Fibroblast of lung (primary cell): ENCODE measurements around the gene HPCAL1. TPM values are rescaled to one million over a fixed set of nuclear protein-coding genes. Genes with fewer than 3 reads are reported as not detected.
A peak's percentile ranks its signal among the peaks of the same experiment; 100 is the strongest.

ENCODE experiments used
- DNase-seq, 2 donors: peaks; one replicate each; pipeline versions ENCODE4 v3.0.0 to v3.0.0-alpha.2; 2010; ENCODE audit warnings: low read depth in 2 of 2
- H2AFZ ChIP-seq: 2 replicates; pipeline ENCODE4 v1.5.1; 2012; ENCODE audit warnings: low read length, control low read depth, inconsistent platforms
- H3K27ac ChIP-seq: 2 replicates; pipeline ENCODE4 v1.5.1; 2011; ENCODE audit warnings: low read length, control low read depth; ENCODE audit not compliant: insufficient read depth
- H3K27me3 ChIP-seq: 2 replicates; pipeline ENCODE4 v1.5.1; 2011; ENCODE audit warnings: mild to moderate bottlenecking, low read length; ENCODE audit not compliant: control insufficient read depth, insufficient read depth
- H3K36me3 ChIP-seq: 2 replicates; pipeline ENCODE4 v1.5.1; 2011; ENCODE audit warnings: low read length; ENCODE audit not compliant: control insufficient read depth, insufficient read depth
- H3K4me1 ChIP-seq: 2 replicates; pipeline ENCODE4 v1.5.1; 2011; ENCODE audit warnings: low read length; ENCODE audit not compliant: control insufficient read depth, insufficient read depth; ENCODE audit errors: extremely low read depth
- H3K4me2 ChIP-seq: 2 replicates; pipeline ENCODE4 v1.5.1; 2011; ENCODE audit warnings: low read length, control low read depth; ENCODE audit not compliant: insufficient read depth; ENCODE audit errors: extremely low read depth
- H3K4me3 ChIP-seq, 4 experiments: fragments of 200-600 bp in 1 of 4; sonication (generic) in 1 of 4; replicated peaks in 1 of 4; 2 replicates each; pipeline ENCODE4 v1.5.1; 2011 to 2016; ENCODE audit warnings: low read length in 4 of 4, low read depth in 3 of 4, mild to moderate bottlenecking in 3 of 4, control low read depth in 2 of 4, inconsistent platforms in 1 of 4, mixed read lengths in 1 of 4; ENCODE audit not compliant: insufficient read depth in 1 of 4; ENCODE audit errors: control extremely low read depth in 1 of 4
- H3K79me2 ChIP-seq: 2 replicates; pipeline ENCODE4 v1.5.1; 2012; ENCODE audit warnings: mild to moderate bottlenecking, low read length, inconsistent platforms; ENCODE audit not compliant: control insufficient read depth, insufficient read depth
- H3K9ac ChIP-seq: 2 replicates; pipeline ENCODE4 v1.5.1; 2011; ENCODE audit warnings: mild to moderate bottlenecking, low read length, control low read depth; ENCODE audit not compliant: insufficient read depth
- H3K9me3 ChIP-seq: 2 replicates; pipeline ENCODE4 v1.5.1; 2012; ENCODE audit warnings: low read depth, low read length; ENCODE audit not compliant: control insufficient read depth, insufficient read depth
- H4K20me1 ChIP-seq: 2 replicates; pipeline ENCODE4 v1.5.1; 2011; ENCODE audit warnings: low read length; ENCODE audit not compliant: control insufficient read depth, insufficient read depth; ENCODE audit errors: extremely low read depth
- EZH2 ChIP-seq: IDR thresholded peaks from 2 replicates; pipeline ENCODE4 v1.5.1; 2012; ENCODE audit warnings: low read length, control low read depth, mild to moderate bottlenecking; ENCODE audit errors: missing control alignments
- polyA plus RNA-seq, 2 donors: library from polyadenylated mRNA; depleted of rRNA in 1 of 2; stranded (reverse) in 1 of 2; unstranded in 1 of 2; fragments of >200 nt; gene quantifications; 2 replicates each; pipeline ENCODE4 v1.2.1, GENCODE V29; 2011 to 2012; ENCODE audit warnings: missing spikeins in 1 of 2
- total RNA-seq: library from RNA; depleted of rRNA; stranded (reverse); fragments of >200 nt; gene quantifications from 2 replicates; pipeline ENCODE4 v1.2.1, GENCODE V29; 2014
- TF ChIP-seq, protein P1 (sequence below), 2 donors: IDR thresholded peaks in 1 of 2; conservative IDR thresholded peaks in 1 of 2; 1 replicate in 1 of 2; 2 replicates in 1 of 2; pipeline ENCODE4 v1.5.1; 2011 to 2012; ENCODE audit warnings: low read length in 2 of 2, control low read depth in 1 of 2, inconsistent platforms in 1 of 2, low read depth in 1 of 2, mild to moderate bottlenecking in 1 of 2

The HPCAL1 gene
- total and polyA plus RNA-seq, 2 donors (not counting 1 experiment from before 2014, with no cell fraction given): 11.4 to 34.5 TPM

DNA sequence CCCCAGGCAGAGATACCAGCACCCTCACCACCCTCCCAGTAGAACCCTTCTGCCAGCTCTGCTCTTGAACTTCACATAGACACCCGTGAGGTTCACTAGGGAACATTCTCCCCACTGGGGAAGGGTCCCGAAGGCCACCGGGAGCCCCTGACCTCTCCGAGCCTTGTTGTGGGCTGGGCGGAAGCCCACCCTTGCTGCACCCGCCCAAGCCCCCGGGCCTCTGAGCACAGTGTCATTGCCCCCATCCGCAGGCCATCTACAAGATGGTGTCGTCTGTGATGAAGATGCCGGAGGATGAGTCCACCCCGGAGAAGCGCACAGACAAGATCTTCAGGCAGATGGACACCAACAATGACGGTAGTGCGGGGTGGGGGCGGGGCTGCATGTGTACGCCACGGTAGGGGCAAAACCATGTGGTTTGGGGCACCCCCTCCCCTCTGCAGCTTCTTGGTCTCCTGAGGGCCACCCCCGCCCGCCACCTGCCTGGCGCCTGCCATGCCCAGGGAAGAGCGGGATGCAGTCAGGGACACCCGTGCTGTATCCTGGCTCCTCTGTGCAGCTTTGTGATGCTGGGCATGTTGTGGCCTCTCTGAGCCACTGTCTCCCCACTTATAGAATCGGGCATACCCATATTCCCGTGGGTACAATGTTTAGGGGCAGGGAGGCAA, 120.2 kb downstream of the HPCAL1 start:
- Histone ChIP-seq H4K20me1 (no peaks in the 10 kb centered on the region), H3K27ac (no peak overlapping the region), H3K36me3 (peaks cover 3% of the 10 kb centered on the region), H3K9ac (no peak overlapping the region), H3K4me1 (no peaks in the 10 kb centered on the region), H3K9me3 (no peaks in the 10 kb centered on the region), H2AFZ (no peak overlapping the region), H3K4me3 (no peak overlapping the region), H3K27me3 (no peaks in the 10 kb centered on the region), H3K79me2 (no peaks in the 10 kb centered on the region), H3K4me2 (no peak overlapping the region)
- TF ChIP-seq EZH2: no peak
- TF ChIP-seq, protein P1, sequence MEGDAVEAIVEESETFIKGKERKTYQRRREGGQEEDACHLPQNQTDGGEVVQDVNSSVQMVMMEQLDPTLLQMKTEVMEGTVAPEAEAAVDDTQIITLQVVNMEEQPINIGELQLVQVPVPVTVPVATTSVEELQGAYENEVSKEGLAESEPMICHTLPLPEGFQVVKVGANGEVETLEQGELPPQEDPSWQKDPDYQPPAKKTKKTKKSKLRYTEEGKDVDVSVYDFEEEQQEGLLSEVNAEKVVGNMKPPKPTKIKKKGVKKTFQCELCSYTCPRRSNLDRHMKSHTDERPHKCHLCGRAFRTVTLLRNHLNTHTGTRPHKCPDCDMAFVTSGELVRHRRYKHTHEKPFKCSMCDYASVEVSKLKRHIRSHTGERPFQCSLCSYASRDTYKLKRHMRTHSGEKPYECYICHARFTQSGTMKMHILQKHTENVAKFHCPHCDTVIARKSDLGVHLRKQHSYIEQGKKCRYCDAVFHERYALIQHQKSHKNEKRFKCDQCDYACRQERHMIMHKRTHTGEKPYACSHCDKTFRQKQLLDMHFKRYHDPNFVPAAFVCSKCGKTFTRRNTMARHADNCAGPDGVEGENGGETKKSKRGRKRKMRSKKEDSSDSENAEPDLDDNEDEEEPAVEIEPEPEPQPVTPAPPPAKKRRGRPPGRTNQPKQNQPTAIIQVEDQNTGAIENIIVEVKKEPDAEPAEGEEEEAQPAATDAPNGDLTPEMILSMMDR (conservative IDR thresholded peaks at IDR 0.05 in 1 of 2, IDR thresholded peaks at IDR 0.05 in 1 of 2; ENCODE audit: low read depth in 1 of 2, low read length in 2 of 2): no peak
- DNase-seq: no peak

DNA sequence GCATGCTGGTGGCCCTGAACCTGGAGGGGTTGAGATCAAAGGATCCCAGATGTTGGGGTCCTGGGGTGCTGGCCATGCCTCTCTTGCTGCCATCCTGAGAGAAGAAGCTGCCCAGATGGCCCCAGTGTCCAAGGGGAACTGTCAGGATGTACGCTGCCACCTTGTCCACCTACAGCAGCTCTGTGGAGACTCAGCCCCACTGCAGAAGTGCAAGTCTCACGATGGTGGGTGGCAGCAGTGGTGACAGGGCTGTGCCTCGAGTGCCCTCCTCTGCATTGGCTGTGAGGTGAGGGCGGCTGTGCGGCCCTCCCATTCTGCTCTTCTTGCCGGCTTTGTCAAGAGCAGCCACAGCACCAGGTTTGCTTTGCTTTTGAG, 120.7 kb downstream of the HPCAL1 start:
- no peak for DNase-seq
- Histone ChIP-seq H2AFZ (no peak overlapping the region), H3K9me3 (no peaks in the 10 kb centered on the region), H3K4me1 (no peaks in the 10 kb centered on the region), H3K27me3 (no peaks in the 10 kb centered on the region), H3K9ac (no peak overlapping the region), H3K27ac (no peak overlapping the region), H3K4me2 (no peak overlapping the region), H3K4me3 (no peak overlapping the region), H3K79me2 (no peaks in the 10 kb centered on the region), H3K36me3 (peaks cover 3% of the 10 kb centered on the region), H4K20me1 (no peaks in the 10 kb centered on the region)
- TF ChIP-seq, protein P1 (conservative IDR thresholded peaks at IDR 0.05 in 1 of 2, IDR thresholded peaks at IDR 0.05 in 1 of 2; ENCODE audit: low read depth in 1 of 2, low read length in 2 of 2): no peak
- no peak for TF ChIP-seq EZH2

DNA sequence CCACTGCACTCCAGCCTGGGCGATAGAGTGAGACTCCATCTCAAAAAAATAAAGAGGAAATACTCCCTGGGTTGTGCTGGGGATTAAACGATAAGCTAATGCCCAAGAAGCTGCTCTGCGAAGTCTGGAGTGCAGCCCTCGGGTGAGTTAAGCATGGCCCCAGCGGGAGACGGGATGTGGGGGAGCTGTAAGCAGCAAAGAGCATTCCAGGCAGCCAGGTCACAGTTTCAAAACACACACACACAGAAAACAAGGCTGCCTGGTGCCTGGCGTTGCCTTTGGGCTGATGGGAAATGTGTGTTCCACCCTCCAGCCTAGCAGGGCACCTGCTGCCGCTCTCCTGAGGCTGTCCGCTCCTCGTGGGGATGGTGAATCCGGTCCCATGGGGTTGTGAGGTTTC, 121.3 kb downstream of the HPCAL1 start:
- no peaks in the 10 kb centered on the region for H4K20me1 ChIP-seq
- H3K4me2 ChIP-seq: no peak overlapping the region
- TF ChIP-seq, protein P1 (conservative IDR thresholded peaks at IDR 0.05 in 1 of 2, IDR thresholded peaks at IDR 0.05 in 1 of 2; ENCODE audit: low read depth in 1 of 2, low read length in 2 of 2): no peak
- no peak for TF ChIP-seq EZH2
- no peak overlapping the region for H3K9ac ChIP-seq
- peak; percentile 49 to 80 for DNase-seq
- H3K9me3 ChIP-seq: no peaks in the 10 kb centered on the region
- H3K79me2 ChIP-seq: no peaks in the 10 kb centered on the region
- H3K27ac ChIP-seq: no peak overlapping the region
- H3K4me1 ChIP-seq: no peaks in the 10 kb centered on the region
- H2AFZ ChIP-seq: no peak overlapping the region
- no peaks in the 10 kb centered on the region for H3K27me3 ChIP-seq
- peaks cover 3% of the 10 kb centered on the region for H3K36me3 ChIP-seq
- no peak overlapping the region for H3K4me3 ChIP-seq
